HG03558 (cell line): ENCODE data around the gene IGFL4.

Source experiments
- ATAC-seq: cut with Tn5 transposase; IDR thresholded peaks from one replicate; pipeline ENCODE4 v1.9.1; 2021; ENCODE audit warnings: moderate number of reproducible peaks; ENCODE audit not compliant: unreplicated experiment; ENCODE audit errors: extremely low read depth

Gene IGFL4

DNA sequence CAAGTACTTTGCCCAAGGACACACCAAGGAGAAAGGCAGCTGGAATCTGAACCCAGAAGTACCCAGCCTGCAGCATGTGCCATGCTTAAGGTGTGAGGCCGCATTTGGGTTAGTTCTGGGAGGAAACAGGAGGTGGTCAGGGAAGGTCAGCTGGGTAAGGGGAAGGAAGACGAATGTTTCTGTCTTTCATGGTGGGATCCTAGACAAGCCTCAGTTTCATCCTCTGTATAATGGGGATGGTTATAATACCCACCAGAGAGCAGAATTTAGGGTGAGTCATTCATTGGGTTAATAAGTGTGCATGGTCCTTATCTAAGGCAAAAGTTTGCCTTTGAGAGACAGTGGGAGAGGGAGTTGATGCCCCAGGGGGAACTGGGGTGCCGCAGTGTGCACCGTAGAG, 42.0 kb downstream of the IGFL4 start:
- no peak for ATAC-seq

DNA sequence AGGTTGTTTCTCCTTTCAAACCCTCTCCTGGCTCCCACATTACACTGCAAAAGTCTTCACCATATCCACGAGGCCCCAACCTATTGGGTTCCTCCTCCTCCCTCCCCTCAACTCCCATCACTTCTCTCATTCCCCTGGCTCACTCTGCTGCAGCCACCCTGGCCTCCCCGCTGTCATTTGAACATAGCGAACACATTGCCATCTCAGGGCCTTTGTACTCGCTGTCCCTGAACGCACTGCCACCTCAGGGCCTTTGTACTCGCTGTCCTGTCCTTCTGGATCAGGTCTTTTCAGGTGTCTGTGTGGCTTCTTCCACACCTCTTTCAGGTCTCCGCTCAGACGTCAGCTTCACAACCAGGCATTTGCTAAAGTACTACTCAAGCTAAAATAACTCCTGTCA, 43.9 kb downstream of the IGFL4 start:
- ATAC-seq, result no peak

DNA sequence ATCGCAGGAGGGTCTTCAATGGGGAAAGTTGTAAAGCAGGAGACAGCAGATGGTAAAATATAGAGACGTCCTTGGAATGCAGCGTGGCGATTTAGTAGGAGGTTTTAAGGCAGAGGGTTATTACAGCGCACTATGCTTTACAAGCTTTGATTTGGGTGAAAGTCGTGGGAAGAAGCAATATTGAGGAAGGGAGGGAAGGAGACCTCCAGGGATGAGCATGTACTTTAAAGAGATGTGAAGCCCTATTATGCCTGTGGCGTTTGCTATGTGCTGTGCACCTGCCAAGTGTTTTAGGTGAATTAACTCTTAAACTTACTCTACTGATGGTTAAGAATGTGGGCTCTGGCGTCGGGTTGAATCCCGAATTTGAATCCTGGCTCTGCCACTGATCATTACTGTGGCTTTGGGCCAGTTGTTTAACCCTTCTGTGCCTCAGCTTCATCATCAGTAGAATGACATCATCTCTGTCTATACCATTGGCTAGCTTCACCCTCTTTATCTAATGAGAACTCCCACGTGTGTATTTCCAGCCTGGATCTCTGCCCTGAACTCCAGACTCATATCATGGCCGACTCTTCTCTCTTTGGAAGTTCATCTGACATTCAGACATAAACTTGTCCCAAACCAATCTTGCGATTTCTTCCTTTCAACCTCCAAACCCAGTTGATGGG, 45.0 kb downstream of the IGFL4 start:
- no peak for ATAC-seq

DNA sequence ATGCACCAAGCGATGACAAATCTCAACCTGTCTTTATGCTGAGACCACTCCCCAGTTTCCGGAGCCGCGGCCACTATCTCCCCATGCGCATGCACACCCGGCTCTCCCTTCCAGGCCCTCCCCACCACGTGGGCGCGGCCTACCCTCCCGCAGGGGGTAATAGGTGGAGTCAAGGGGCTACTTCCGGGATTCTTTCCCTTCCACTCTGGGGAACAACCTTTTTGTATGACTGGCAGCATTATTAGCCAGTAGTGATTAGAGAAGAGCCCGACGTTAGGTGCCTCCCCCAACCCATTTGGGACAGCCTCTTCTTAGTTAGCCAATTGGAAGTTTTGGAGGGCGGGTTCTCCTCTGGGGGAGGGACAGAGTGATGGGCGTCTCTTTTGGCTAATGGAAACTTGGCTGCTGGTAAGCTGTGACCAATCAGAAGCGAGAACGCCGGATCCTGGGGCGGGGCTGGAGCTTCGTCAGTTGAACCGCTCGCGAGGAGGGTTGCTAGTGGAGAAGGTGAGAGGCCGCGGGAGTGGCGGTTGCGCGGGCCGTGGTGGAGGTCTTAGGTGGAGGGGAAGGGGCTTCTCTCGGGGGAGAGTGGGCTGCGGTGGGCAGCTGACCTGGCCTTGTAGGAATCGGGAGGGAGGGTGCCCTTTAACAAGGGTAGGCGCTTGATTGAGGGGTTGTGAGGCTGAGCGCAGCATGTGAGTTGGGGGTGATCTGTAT, 45.6 kb downstream of the IGFL4 start, which contains the start of gene CCDC61:
Gene CCDC61, plus strand, starts transcription at position 470 of the 717 bp plus-strand sequence. CDS start 7,552 bp downstream, outside the sequence.
- peak; percentile 85 for ATAC-seq

DNA sequence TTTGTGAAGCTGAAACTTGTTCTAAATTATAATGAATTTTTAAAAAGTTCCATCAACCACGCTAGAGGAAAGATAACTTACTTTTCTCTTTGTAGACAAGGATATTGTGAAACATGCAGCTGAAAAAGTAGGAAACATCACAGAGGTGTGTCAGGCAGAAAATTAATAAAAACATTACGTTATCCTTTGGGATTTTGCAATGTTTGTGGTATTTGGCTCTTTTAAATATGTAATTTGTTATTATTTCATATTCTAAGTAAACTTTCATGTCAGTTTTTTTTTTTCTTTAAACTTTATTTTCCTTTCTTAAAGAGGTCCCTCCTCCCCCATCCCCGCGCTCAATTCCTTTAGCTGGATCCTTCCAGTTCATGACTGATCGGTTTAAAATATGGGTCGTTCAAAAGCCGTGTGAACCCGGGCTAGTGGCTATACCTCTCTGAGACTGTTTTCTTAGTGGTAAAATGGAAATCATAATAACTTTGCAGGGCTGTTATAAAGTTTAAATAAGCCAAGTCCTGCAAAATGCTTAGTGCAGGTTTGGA, 46.3 kb downstream of the IGFL4 start:
- ATAC-seq, result no peak

DNA sequence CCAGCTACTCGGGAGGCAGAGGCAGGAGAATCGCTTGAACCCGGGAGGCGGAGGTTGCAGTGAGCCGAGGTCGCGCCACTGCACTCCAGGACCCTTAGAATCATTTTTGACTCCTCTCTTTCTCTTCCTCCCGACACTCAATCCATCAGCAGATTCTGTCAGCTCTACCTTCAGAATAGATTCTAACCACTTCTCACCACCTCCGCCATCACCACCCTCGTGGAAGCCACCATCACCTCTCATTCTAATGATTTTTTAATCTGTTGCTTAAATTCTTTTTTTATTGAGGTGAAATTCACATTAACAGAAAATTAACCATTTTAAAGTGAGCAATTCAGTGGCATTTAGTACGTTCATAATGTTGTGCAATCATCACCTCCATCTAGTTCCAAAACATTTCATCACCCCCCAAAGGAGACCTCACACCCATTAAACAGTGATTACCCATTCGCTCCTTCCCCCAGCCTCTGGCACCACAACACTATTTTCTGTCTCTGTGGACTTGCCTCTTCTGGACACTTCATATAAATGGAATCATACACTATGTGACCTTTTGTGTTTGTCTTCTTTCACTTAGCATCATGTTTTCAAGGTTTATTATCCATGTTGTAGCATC, 50.6 kb downstream of the IGFL4 start:
- ATAC-seq, result no peak
